H54 (cell line): Measurements from ENCODE around the gene GPC1.

Source experiments
- DNase-seq: peaks from one replicate; pipeline ENCODE4 v3.0.0; 2011; ENCODE audit warnings: low spot score, mixed read lengths; ENCODE audit not compliant: insufficient read length
- FAIRE-seq: peaks from 3 replicates; lab custom pipeline; 2011; peaks lifted over from hg19 to GRCh38; lab: Jason Lieb, UNC
- POLR2A ChIP-seq: IDR thresholded peaks from 2 replicates; pipeline ENCODE4 v1.6.1; 2011; ENCODE audit warnings: low read depth, mild to moderate bottlenecking, low read length

Gene GPC1

DNA sequence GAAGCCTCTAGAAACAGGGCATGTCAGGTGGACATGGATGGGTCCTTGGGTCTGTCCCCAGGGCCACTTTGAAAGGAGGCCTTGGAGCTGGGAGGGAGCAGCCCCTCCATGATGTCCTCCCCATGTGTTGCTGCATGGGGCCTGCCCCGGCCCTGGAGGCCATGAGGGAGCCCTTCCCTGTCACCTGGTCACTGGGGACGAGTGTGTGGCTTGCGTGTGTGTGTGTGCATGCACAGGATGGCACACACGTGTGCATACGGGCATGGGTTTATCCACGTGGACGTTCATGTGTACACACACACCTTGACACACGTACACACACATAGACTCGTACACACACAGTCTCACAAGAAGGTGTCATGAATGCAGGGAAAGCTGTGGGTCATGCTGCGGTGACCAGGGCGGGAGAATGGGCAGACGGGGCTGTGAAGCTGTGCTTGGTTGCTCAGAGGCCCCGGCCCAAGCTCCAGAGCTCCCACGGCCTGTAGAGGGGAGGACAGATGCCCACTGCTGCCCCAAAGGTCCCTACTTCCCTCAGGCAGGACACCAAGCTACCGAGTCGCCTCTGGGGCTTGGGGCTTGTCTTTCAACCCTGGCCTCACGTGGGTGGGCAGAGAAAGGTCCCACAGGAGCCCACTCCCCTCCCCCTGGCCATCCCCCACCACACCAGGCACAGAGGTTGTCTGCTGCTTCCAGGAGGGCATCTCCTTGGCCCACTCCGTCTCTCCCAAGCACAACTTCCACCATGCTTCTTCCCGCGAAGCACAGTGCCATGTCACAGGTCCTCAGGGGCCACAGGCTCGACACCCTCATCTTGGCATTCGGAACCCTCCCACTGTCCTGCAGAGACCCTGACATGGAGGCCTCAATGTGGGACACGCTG lies 42.3 kb upstream of the GPC1 start:
- no peak for TF ChIP-seq POLR2A
- DNase-seq: no peak
- FAIRE-seq: no peak

DNA sequence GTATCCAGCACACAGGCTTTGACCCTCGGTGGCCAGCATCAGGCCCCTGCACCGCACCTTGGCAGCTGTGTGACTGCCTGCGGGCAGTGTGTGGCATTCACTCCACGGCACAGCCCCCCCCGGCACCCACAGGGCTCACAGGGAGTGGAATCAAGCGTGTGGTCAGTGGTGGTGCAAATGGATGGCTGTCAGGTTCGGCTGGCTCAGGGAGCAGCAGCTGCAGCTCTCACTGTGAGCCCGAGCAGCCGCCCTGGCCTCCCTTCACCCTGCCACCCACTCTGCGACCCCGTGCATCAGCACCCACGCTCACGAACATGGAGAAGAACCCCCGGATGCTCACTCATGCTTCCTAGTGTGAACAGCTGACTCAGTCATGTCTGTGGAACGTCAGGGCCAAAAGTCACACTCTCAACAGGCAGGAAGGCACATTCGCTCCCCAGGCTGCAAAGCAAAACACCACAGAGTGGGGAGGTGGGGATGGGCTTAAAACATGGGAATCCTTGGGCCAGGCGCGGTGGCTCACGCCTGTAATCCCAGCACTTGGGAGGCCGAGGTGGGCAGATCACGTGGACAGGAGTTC lies 41.5 kb upstream of the GPC1 start:
- no peak for TF ChIP-seq POLR2A
- no peak for FAIRE-seq
- DNase-seq: no peak

DNA sequence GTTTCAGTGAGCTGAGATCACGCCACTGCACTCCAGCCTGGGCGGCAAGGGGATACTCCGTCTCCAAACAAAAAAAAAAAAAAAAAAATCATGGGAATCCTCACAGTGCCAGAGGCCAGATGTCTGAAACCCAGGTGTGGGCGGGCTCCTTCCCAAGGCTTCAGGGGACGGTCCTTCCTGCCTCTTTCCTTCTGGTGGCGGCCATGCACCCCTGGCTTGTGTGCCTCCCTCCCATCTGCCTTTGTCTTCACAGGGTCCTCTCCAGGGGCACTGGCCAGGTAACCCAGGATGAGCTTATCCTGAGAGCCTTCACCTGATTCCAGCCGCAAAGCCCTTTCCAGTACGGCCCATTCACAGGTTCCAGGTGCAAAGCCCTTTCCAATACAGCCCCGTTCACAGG lies 40.9 kb upstream of the GPC1 start:
- FAIRE-seq: no peak
- DNase-seq: no peak
- TF ChIP-seq POLR2A: no peak

DNA sequence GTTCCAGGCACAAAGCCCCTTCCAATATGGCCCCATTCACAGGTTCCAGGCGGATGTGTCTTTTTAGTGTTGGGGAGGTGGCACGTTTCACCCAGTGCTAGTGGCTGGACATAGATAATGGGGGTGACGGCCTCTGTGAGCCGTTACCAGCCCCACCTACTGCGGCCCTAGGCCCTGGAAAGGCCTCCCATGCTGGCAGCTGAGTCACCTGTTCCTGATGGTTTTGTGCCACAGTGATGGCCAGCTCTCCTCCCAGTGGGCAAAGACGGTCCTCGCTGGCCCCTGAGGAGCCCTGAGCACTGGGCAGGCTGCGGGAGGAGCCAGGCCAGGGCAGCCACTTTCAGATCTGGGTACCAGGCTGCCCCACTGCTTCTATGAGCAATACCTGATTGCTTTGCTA lies 40.0 kb upstream of the GPC1 start:
- no peak for TF ChIP-seq POLR2A
- FAIRE-seq: no peak

DNA sequence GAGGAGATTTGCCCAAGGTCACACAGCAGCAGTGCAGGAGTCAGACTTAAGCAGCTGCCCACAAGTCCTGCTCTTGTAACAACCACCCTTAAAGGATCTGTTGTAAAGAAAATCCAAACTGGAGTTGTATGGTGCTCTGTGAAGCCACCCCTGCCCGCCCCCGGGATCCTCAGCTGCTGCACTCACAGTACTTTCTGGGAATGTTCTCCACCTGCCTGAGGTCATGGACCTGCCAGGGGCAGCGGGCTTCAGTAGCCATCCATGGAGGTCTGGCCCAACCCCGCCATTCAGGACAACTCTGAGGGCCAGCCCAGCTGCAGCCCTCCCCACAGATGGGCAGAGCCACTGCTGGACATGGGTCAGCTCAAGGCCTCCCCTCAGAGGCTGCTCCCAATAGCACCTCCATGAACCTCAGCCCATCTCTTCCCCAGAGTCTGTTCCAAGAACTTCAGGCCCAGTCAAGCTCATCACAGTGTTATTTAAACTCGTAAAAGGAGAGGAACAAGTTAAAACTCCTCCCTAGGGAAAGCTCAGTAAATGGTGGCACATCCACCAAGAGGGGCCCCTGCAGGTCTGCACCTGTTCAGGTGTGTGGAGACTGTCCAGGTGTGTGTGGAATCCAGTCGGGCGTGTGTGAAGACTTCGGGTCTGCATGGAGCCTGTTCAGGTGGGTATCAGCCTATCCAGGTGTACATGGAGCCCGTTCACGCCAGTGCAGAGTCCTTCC lies 39.4 kb upstream of the GPC1 start:
- FAIRE-seq (no peak), DNase-seq (no peak)
- no peak for TF ChIP-seq POLR2A

More for the DNA sequence above, 40.0 kb upstream of the GPC1 start:
- DNase-seq: no peak

DNA sequence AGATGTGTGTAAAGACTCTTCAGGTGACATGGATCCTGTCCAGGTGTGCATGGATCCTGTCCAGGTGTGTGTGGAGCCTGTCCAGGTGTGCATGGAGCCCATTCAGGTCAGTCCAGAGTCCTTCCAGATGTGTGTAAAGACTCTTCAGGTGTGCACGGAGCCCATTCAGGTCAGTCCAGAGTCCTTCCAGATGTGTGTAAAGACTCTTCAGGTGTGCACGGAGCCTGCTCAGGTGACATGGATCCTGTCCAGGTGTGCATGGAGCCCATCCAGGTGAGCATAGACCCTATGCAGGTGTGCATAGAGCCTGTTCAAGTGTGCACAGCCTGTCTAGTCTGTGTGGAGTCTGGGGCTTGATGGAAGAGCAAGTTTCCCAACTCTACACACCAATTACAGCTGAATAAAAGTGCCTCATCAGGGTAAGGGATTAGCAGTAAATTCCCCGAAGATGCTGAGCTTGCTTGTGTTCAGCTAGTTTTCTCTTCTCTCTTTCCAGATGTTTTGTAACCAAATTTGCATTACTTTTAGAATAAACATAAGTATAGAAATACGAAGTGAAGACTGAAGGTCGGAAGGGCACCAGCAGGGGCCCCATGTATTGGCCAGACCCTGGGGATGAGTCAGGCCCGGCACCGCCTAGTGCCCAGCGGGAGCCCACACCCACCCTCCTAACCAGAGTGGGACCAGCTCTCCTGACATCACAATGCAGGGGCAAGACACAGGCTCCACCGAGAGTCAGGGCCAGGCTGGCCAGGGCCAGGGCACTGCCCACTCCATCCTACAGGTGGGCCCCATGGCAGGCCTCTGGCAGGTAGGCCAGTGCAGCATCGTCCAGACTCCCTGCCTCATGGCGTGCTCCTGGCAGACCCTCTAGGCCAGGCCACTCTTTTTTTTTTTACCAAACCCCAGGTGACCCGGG lies 38.6 kb upstream of the GPC1 start:
- no peak for TF ChIP-seq POLR2A
- DNase-seq (no peak), FAIRE-seq (no peak)

DNA sequence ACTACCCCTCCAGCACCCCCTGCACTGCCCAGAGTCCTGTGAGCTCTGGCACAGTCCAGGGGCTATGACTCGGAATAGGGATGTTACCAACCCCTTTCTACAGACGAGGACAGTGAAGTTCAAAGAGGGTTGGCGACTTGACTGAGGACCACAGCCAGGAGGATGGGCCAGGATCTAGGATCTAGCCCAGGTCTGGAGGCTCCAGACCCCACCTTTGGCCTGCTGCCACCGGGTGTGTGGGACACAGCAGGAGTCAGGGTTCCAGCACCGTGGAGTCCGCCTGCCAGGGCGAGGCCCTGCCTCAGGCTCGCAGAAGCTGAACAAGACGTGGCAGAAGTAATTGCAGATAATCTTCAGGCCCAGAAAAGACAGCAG lies 37.9 kb upstream of the GPC1 start:
- no peak for DNase-seq
- no peak for FAIRE-seq

DNA sequence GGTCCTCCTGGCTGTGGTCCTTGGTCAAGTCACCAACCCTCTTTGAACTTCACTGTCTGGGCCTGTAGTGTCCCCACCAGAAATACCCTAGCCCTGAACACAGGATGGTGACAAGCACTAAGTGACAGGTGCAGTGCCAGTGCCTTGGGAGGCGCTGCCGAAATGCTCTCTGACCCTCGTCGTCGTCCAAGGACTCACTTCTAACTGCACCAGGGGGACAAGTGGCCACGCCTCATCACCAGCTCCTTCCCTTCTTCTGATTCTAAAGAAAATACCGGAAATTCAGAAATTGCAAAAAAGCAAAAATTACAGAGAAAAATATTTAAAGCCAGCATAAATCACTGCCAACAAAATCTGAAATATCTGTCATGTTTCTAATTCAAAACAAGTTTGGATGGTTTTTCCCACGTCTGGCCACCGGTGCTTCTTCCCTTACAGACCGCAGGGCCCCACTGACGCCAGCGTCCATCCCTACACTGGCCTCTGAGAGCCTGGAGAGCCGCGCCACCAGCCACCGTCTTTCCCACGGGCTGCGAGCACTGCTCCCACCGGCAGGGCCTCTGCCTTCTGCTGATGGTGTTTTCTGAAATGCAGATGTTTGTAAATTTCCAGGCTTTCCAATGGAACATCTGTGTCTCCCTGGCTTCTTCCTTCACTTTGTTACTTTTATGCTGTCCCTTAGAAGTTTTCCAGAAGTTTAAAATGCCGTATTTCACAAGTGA lies 37.4 kb upstream of the GPC1 start:
- no peak for TF ChIP-seq POLR2A
- FAIRE-seq: no peak
- DNase-seq: no peak

More for the DNA sequence above, 37.9 kb upstream of the GPC1 start:
- no peak for TF ChIP-seq POLR2A

DNA sequence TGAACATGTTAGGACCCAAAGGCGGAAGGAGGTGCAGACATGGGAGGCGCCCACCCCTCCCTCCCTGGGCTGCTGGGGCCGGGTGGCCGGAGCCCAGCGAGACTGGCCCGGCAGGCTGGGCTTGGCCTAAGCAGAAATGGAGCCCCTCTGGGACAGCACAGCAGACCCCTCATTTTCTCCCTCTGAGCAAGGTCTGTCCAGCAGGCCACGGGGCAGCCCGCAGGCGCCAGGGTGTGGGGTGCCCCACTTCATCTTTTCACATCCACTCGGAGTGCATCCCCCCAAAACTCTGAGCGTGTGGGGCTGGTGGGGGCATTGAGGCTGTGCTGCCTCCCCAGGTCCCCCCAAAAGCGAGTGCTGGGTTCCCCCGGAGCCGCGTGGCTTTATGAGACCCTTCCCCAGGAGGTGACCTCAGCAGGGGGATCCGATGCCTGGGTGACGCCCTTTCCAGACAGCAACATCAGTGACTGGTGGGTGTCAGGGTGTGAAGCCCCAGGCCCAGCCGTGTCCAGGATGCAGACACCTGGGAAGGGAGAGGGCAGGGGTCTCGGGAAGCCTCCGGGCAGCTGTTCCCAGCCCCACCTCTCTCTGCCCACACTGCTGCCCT lies 36.7 kb upstream of the GPC1 start:
- FAIRE-seq (no peak), DNase-seq (no peak)
- no peak for TF ChIP-seq POLR2A

DNA sequence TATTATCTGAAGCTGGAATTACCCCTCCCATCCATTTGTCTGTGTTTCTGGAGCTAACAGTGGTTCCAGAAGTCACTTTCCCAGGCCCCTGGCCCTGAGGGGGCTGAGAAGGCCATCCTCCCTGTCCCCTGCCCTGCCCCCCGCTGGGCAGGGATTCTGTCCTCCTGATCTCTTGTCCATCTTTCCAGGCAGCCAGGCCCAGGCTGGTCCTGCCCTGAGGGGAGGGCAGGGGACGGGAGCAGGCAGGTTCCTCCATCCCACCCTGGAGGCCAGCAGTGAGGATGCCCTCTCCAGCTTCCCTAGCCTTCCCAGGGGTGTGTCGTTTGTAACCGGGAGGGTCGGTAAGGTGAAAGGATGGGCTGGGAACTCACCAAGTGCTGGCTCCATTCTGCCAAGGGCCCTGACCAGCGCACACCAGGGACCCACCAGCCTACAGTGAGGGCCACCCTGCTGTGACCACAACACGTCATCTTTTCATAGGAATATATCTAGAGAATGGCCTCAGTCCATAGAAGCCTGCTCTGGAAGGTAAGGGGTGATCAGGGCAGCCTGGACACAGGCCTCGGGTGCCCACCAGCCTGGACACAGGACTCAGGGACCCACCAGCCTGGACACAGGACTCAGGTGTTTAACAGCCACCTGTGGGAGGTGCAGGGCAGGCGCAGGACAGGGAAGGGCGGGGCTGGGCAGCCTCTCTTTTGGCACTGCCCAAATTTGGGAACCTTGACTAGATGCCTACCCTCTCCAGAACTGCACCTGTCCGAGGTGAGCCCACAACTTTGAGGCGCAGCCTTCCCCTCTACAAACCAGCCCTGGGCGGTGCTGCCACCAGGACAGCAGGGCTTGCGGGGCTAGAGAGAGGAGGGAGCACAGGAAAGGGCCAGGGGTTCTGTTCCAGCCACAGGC lies 35.8 kb upstream of the GPC1 start:
- no peak for FAIRE-seq
- DNase-seq: no peak

DNA sequence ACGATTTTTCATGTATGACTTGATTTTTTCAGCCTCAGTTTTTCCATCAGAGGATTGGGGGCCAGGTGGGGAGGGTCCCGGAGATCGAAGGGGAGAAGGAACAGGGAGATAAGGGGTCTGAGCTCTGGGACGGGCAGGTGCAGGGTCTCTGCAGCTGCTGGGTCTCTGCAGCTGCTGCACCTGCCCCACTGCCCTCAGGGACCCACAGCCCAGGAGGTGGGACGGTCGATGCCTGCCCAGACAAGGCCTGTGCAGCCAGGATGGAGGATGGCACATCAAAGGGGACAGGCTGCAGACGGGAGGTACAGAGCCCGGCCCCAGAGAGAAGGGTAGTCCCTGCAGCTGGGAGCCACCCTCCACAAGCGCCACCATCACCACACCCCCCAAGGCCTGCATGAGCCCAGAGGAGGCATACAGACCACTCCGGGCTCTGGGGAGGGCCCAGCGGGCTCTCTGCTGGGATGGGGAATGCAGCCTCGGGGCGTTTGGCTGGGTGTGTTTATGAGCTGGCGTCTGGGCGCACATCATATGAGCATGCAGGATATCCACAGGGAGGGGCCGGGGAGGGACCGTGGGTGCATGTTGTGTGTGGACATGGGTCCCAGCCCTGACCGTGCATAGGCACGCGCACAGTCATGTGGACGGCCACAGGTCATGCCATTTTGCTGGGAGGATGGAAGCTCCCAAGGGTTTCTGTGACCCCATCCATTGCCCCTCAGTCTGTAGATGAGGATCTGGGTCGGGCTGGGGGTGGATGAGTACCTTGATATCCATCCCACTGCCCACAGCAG lies 34.9 kb upstream of the GPC1 start:
- FAIRE-seq (no peak), DNase-seq (no peak)
- TF ChIP-seq POLR2A: no peak

More for the DNA sequence above, 35.8 kb upstream of the GPC1 start:
- TF ChIP-seq POLR2A: no peak
